Effector memory CD4-positive, alpha-beta T cell (primary cell): ENCODE data around the gene ARL16.

Experiments used
- DNase-seq, 3 donors: peaks; one replicate each; pipeline ENCODE4 v3.0.0-alpha.2; 2020
- H3K27ac ChIP-seq: 2 replicates; pipeline ENCODE4 v1.7.0; 2013; ENCODE audit warnings: mild to moderate bottlenecking, low read length, moderate library complexity; ENCODE audit not compliant: insufficient read depth, poor library complexity, severe bottlenecking
- H3K27me3 ChIP-seq: replicated peaks from 2 replicates; pipeline ENCODE4 v1.7.0; 2013; ENCODE audit warnings: mild to moderate bottlenecking, low read length; ENCODE audit not compliant: insufficient read depth, control insufficient read depth, poor library complexity, severe bottlenecking
- H3K36me3 ChIP-seq: 2 replicates; pipeline ENCODE4 v1.7.0; 2013; ENCODE audit warnings: mild to moderate bottlenecking, low read length, moderate library complexity; ENCODE audit not compliant: control insufficient read depth, insufficient read depth
- H3K4me1 ChIP-seq: 2 replicates; pipeline ENCODE4 v1.7.0; 2013; ENCODE audit warnings: low read length, mild to moderate bottlenecking; ENCODE audit not compliant: control insufficient read depth, insufficient read depth, poor library complexity, severe bottlenecking
- H3K4me3 ChIP-seq: 2 replicates; pipeline ENCODE4 v1.7.0; 2013; ENCODE audit warnings: low read length, low read depth, mild to moderate bottlenecking; ENCODE audit not compliant: insufficient read depth, poor library complexity, severe bottlenecking
- H3K9me3 ChIP-seq: 2 replicates; pipeline ENCODE4 v1.7.0; 2013; ENCODE audit warnings: mild to moderate bottlenecking, low read length, moderate library complexity; ENCODE audit not compliant: control insufficient read depth

ARL16 gene

DNA sequence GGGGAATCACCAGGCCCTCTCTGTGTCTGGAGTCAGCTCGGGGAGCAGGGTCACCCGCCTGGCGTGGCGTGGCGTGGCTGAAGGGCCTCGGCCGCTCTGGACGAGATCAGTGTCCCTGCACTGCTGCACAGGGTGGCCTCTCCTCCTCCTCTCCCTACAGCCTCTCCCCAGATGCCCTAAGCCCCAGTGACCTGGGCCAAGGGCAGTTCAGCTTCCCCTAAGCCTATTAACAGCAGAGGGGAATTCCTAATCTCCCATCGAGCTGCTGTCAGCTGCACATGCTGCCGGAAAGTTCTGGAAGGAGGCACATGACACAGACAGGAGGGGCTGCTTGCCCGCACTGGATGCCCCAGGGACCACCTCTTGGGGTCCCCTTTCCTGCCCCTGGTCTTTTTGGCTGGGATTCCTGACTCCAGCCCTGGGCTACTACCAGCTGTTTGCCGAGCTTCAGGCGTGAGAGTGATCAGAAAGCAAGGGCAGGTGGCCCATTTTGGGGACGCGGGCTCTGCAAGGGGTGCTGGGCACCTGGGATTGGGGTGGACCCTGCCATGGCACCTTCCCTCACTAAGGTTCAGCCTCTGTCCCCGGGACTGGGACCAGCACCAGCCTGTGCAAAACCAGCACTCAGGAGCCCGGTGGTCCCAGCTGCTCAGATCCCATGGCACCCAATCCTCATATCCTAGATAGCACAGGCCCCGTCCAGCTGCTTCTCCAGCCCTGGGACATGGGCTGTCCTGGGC is 28.0 kb downstream of the ARL16 start:
- Histone ChIP-seq H3K27me3 (peaks cover 3% of the 10 kb centered on the region), H3K36me3 (no peaks in the 10 kb centered on the region), H3K9me3 (no peaks in the 10 kb centered on the region), H3K4me1 (peaks cover 8% of the 10 kb centered on the region), H3K4me3 (no peak overlapping the region), H3K27ac (no peak overlapping the region)
- DNase-seq, result no peak

DNA sequence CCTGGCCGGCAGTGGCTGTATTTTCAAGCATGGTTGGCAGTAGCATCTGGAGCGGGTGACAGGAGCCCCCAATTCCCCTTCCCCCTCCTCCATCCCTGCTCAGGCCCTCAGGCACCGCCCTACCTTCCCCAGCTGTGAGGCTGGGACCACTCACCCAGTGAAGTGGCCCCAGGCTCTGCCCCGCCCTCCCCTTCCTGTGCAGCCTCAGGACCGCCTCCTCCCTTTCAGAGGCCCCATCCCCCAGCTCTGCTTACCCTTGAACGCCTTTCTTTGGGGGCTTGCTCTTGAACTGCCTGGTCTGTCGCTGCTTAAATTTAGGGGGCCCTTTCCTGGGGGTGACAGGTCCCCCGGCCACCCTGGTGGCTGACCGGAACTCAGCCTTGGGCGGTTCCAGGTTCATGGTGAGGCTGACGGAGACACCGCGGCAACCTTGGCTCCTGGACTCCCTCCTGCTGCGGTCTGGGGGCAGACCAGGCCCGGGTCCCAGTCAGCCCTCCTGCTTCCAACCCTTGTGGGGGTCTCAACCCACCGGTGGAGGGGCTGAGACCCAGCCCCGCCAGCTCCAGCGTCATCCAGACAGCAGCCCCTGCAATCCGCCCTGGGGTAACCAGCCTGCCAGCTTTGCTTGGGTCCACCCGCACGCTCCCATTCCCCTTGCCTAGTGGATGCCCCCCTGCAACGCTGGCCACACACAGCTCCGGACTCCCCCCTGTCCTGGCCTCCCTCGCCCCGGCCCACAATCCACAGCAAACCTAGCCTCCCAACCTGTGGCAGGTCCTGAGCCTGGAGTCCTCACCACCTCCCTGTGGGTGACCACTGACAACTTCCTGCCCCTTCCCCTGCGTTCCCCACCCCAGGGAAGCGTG is 30.5 kb downstream of the ARL16 start:
- Histone ChIP-seq H3K4me1 (peaks cover 8% of the 10 kb centered on the region), H3K9me3 (no peaks in the 10 kb centered on the region), H3K4me3 (no peak overlapping the region), H3K27me3 (peaks cover 9% of the 10 kb centered on the region), H3K27ac (no peak overlapping the region), H3K36me3 (no peaks in the 10 kb centered on the region)
- DNase-seq, result no peak

DNA sequence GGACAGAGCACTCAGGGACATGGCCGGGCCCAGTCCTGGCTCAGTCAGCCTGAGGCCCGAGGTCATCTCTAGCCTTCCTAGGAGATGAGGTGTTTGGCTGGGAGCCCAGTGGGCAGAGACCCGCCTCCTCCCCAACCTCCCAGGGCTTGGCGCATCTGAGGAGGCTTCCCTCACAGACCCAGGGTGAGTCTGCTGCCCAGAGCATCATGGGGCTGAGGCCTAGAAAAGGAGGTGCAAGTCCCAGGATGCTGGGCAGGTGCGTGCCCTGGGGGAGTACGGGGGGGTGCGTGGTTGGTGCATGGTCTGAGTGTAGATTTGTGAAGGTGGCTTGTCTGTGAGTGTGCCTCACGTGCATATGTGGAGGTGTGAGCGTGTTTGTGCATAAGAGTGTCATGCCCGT is 31.9 kb downstream of the ARL16 start:
- Histone ChIP-seq H3K9me3 (no peaks in the 10 kb centered on the region), H3K27me3 (peaks cover 9% of the 10 kb centered on the region), H3K36me3 (no peaks in the 10 kb centered on the region), H3K4me1 (peaks cover 8% of the 10 kb centered on the region), H3K27ac (no peak overlapping the region), H3K4me3 (no peak overlapping the region)
- no peak for DNase-seq

DNA sequence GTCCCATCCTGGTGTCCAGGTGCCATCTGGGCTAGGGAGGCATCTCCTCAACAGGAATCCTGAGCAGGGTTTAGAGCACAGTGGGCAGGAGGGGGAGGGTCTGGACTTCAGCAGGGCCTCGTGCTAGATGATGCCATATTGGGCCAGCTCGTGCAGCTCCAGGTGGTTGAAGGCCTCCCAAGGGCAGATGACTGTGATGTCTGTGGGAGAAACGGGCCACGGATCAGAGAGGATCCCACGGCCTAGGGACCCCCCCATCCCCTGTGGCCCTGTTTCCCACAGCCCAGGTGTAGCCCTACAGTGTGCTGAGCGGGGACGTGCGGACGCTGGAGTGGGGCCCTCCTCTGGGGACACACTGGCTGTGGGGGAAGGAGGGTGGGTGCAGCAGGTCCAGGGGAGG is 32.6 kb downstream of the ARL16 start:
- Histone ChIP-seq H3K27me3 (peaks cover 9% of the 10 kb centered on the region), H3K27ac (no peak overlapping the region), H3K4me3 (no peak overlapping the region), H3K4me1 (peaks cover 8% of the 10 kb centered on the region), H3K9me3 (no peaks in the 10 kb centered on the region), H3K36me3 (no peaks in the 10 kb centered on the region)
- no peak for DNase-seq

DNA sequence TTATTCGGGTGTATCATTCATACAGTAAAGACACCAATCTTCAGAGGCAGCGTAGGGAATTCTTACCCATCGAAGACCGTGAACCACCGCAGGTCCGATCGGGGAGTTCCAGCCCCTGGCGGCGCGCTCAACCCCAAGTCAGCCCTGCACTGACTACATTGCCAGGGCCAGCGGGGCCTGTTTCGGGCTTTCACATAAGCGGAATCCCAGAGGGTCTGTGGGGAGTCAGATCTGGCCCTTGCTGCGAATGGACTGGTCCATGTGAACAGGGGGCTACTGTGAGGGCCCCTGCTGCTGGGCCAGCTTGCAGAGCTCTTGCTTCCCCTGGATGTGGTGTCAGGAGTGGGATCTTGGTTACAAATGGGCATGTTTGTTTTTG is 34.9 kb downstream of the ARL16 start:
- H3K27ac ChIP-seq, result no peak overlapping the region
- H3K36me3 ChIP-seq, result no peaks in the 10 kb centered on the region
- no peak overlapping the region for H3K4me3 ChIP-seq
- no peaks in the 10 kb centered on the region for H3K9me3 ChIP-seq
- peaks cover 5% of the 10 kb centered on the region for H3K27me3 ChIP-seq
- peaks cover 7% of the 10 kb centered on the region for H3K4me1 ChIP-seq
- DNase-seq, result no peak

DNA sequence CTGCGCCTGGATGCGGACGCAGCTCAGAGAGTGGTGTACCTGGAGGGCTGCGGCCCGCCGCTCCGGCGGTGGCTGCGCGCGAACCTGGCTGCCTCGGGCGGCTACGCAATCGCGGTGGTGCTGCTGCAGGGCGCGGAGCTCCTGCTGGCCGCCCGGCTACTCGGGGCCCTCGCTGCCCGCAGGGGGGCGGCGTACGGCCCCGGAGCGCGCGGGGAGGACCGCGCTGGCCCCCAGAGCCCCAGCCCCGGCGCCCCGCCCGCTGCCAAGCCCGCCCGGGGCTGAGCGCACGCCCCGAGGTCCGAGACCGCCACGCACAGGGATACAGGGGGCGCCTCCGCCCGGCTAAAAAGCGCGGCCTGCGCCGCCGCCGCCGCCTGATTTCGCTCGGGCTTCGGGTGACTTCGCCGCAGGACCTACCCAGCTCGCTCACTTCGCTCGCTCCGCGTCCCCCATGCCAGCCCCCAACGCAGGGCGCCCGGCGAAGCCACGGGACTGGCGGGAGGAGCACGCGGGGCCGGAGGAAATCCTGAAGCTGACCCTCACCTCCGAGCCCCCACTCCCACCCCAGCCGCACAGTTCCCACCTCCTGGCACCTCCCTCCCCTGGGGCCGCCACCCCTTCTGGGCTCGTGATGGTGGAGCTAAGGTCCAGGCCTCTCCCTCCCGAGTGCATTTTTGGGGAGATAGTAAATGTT is 35.4 kb downstream of the ARL16 start:
- peaks cover 5% of the 10 kb centered on the region for H3K27me3 ChIP-seq
- H3K4me1 ChIP-seq, result peaks cover 2% of the 10 kb centered on the region
- H3K4me3 ChIP-seq, result no peak overlapping the region
- H3K27ac ChIP-seq, result no peak overlapping the region
- no peaks in the 10 kb centered on the region for H3K9me3 ChIP-seq
- no peak for DNase-seq
- H3K36me3 ChIP-seq, result no peaks in the 10 kb centered on the region

DNA sequence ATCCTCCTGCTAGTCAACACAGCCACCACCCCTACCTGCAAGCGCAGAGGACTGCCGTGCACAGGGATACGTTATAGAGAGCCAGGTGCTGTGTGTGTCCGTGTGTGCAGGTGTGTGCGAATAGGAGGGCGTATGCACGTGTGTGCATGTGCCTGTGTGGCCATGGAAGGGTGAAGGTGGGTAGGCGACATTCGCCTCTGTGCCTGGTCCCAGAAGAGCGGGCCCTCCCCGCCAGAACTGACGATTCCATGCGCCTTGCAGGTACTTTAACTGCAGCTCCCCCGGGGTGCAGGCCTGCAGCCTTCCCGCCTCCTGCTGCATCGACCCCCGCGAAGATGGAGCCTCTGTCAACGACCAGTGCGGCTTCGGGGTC is 36.0 kb downstream of the ARL16 start:
- Histone ChIP-seq H3K4me3 (no peak overlapping the region), H3K36me3 (no peaks in the 10 kb centered on the region)
- no peak for DNase-seq

DNA sequence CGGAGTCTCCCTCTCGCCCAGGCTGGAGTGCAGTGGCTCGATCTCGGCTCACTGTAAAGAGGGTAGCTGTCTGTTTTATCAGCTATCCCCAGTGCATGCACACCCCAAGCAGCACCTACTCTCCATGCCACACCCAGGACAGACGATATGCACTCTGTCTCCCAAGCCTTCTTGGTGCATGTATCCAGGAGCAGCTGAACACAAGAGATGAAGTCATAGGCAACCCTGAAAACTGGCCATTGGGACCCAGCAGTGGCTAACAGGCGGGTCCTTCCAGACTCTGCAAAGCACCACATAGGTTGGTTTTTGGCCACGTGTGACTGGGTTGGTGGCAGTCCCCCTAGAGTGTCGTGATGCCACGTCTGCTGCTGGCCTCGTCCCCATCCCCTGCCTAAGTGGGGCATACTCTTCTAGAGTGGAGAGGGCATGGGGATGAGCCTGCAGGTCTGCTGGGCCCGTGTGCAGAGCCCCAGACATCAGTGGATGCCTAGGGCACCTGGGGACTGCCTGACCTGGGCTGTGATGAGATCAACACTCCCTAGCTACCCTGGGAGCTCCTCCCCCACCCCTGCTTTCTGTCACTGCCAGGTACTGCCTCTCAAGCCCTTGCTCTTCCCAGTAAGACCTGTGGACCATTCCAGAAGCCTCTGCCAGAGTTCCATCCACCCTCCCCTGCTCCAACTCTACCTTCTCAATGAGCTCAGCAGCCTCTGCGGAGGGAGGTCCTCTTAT is 36.6 kb downstream of the ARL16 start:
- no peaks in the 10 kb centered on the region for H3K9me3 ChIP-seq
- H3K4me3 ChIP-seq, result no peak overlapping the region
- H3K27ac ChIP-seq, result no peak overlapping the region
- no peak for DNase-seq
- no peaks in the 10 kb centered on the region for H3K4me1 ChIP-seq
- peaks cover 5% of the 10 kb centered on the region for H3K27me3 ChIP-seq
- H3K36me3 ChIP-seq, result no peaks in the 10 kb centered on the region

More for the DNA sequence above, 36.0 kb downstream of the ARL16 start:
- Histone ChIP-seq H3K27ac (no peak overlapping the region), H3K9me3 (no peaks in the 10 kb centered on the region), H3K27me3 (peaks cover 5% of the 10 kb centered on the region), H3K4me1 (no peaks in the 10 kb centered on the region)

DNA sequence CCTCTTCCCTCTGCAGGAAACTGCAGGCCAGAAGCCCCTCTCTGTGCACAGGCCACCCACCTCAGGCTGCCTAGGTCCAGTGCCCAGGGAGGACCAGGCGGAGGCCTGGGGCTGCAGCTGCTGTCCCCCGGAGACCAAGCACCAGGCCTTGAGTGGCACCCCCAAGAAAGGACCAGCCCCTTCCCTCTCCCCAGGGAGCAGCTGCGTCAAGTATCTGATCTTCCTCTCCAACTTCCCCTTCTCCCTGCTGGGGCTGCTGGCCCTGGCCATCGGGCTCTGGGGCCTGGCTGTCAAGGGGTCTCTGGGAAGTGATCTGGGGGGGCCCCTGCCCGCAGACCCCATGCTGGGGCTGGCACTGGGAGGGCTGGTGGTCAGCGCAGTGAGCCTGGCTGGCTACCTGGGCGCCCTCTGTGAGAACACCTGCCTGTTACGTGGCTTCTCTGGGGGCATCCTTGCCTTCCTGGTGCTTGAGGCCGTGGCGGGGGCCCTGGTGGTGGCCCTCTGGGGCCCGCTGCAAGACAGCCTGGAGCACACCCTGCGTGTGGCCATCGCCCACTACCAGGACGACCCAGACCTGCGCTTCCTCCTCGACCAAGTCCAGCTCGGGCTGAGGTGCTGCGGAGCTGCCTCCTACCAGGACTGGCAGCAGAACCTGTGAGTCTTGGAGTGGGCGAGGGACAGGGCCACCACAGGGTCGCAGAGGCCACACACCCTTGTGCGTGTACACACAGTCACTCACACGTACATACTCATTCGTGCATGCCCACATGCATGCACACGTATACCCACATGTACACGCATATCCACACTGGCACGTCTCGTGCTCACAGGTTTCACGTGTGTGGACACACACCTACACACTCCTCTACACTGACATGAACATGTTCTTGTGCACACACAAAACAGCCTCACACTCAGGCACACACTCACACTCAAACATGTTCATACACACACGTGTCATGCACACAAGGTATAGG is 38.3 kb downstream of the ARL16 start:
- Histone ChIP-seq H3K9me3 (no peaks in the 10 kb centered on the region), H3K27me3 (peaks cover 5% of the 10 kb centered on the region), H3K4me3 (no peak overlapping the region), H3K4me1 (no peaks in the 10 kb centered on the region), H3K27ac (no peak overlapping the region), H3K36me3 (no peaks in the 10 kb centered on the region)
- DNase-seq, result no peak
